T-helper 9 cell (primary cell): ENCODE data around the gene TCP11.

Experiments
- DNase-seq: peaks from one replicate; pipeline ENCODE4 v3.0.0-alpha.2; 2020

The TCP11 gene

GRCh38 chr6:35078896-35079295 lies 62.2 kb downstream of the TCP11 start:
- no peak for DNase-seq

- no peak for DNase-seq
These were observed 62.8 kb downstream of the TCP11 start for GRCh38 chr6:35078226-35078850.

DNA sequence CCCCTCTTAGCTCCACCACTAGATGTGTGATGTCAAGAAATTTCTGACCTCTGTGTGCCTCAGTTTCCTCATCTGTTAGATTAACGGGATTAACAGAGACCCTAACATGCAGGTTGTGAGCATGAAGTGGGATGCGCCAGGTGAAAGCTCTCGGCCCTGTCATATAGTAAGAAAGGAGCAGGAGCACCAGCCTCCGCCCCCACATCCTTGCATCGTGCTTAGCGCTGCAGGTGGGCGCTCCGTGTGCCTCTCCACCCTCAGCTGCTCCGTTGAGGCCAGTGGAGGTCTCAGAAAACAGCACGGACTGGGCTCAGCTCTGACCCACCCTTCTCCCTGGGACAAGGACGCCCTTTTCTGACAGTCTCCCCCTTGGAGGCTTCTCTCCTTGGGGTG lies 63.4 kb downstream of the TCP11 start:
- DNase-seq = no peak

DNA sequence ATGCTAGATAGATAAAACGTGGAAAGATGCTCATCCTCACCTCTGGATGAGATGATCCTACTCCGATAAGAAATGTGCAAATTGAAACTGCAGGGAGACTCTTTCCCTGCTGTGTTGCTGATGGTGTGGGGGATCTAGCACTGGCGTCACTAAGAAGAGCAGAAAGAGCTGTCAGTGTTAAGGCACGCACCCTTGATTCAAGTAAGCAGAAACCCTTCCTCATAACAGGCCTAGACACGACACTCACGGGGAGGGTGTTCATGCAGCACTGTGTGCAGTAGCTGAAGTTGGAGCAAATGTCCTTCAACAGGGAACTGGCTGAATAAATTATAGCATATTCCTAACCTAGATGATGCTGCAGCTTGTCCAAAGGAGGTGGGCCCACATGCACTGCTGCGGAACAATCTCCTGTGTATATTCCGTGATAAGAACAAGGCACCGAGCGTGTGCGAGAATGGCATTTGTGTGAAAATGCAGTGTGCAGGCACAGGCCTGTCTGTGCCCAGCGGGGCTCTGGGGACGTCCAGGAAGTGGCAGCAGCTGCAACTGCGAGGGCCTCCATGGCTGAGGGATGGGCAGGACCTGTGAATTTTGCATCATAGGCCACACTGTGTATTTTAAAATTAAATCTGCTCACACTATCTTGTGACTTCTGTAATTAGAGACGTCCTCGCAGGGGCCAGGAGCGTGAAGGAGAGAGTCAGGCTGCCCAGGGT lies 64.0 kb downstream of the TCP11 start:
- DNase-seq = no peak

GRCh38 chr6:35073766-35074471 lies 67.2 kb downstream of the TCP11 start:
- no peak for DNase-seq

DNA sequence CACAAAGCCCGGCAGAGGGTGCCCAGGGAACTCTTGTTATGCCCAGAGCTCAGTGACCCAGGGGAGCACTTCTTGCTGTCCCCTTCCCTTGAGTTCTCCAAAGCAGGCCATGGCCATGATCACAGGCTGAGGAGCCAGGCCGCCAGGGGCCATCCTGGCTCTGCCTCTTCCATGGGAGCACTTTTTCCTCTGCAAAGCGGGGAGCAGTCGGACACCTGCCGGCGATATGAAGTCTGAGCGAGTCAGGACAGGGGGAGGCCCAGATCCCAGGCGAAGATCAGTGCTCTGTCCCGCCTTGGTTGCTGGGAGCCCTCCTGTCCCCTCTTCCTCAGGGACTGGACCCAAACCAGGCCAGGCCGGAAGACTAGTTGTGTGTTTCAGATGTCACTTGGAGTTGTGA lies 67.9 kb downstream of the TCP11 start:
- no peak for DNase-seq

DNA sequence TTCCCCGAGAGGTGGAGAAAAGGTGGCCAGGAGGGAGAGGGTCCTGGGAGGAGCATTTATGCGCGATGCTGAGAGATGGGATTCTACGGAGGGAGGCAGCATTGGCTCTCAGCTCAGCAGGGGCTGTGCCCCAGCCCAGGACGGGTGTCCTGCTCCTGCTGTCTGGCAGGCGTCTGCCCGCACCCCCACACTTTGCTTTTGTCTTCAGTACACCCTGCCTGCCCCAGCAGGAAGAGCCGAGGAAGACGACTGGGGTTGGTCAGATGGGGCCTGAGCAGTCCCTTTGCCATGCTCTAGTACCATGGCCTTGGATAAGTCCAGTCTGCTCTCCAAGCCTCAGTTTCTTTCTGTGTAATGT lies 68.5 kb downstream of the TCP11 start:
- no peak for DNase-seq

DNA sequence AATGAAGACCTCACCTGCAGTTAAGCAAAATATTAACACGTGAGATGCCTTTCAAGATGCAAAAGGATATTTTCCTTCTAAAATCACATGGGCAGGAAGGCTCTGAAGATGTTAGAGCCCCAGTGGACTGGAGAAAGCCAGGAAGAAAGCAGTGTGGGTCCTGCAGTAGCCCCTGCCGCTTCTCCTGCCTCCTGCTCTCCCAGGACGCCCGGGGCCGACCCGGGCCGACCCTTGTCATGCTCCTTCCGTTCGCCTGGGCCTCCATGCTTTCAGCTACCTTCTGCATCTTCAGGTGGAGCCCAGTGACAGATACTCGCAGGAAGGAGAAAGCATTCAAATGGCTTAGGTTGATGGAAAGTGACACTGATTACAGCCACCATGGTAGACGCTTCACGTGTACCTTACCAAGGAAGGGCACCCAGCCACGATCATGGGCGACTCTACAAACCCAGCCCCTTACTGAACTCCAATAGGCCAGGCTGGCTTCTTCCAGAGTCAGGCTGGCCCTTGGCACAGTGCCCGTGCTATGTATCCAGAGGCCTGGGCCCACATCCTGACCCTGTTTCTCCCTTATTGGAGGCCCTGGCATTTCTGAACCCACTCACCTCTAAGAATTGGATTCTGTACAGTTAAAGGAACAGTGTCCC lies 69.0 kb downstream of the TCP11 start:
- no peak for DNase-seq

GRCh38 chr6:35071347-35071994 lies 69.7 kb downstream of the TCP11 start:
- no peak for DNase-seq

DNA sequence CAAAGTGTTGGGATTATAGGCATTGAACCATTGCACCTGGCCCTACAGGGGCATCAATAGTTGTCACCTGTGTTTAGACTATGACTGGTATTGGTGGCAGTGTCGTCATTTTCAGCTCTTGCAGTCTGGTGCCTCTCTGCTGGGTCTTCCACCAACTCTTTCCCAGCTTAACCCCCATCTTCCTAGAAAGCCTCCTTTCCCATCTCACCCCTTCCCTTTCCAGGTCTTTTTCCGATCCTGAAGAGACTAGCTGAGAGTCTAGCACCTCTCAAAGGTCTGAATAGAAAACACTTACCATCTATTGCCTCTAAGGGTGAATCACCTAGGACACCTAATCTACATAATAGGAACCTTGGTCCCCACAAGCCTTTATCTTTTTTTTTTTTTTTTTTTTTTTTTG lies 71.0 kb downstream of the TCP11 start:
- DNase-seq = no peak

DNA sequence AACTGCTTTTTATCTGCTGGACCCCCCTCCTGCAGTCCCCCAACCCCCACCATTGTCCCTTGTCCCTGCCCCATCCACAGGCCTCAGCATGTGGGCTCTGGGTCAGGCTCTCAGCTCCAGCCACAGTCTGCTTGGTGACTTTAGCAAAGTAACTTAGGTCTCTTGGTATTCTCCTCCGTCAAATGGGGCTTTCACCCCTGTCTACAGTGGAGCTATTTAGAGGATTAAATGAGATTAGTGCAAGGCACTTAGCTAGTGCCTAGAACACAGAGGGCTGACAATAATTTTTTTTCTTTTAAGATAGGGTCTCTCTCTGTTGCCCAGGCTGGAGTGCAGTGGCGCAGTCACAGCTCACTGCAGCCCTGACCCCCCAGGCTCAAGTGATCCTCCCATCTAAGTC lies 71.9 kb downstream of the TCP11 start:
- no peak for DNase-seq

GRCh38 chr6:35068644-35069043 lies 72.5 kb downstream of the TCP11 start:
- DNase-seq = no peak

GRCh38 chr6:35068206-35068605 lies 72.9 kb downstream of the TCP11 start:
- DNase-seq = no peak
